Activated CD4-positive, alpha-beta memory T cell treated with anti-CD3 and anti-CD28 coated beads for 36 hours (primary cell): Measurements from ENCODE around the gene SLC49A3. TPM values are rescaled to one million over a fixed set of nuclear protein-coding genes. Genes with fewer than 3 reads are reported as not detected.
"Not testable (repeated sequence)": the region's sequence is repeated elsewhere in the genome, so short reads cannot be mapped to it uniquely, and the experiment has no call there.

Source experiments
- CTCF ChIA-PET: fragments of 350-600 bp; sonication (Branson Sonifier 250); formaldehyde crosslinking; loops from one replicate; lab custom pipeline; 2021; ENCODE audit warnings: antibody characterized with exemption, inconsistent platforms; lab: Charles Lee
- POLR2A ChIA-PET: fragments of 350-600 bp; sonication (Branson Sonifier 250); formaldehyde crosslinking; loops from one replicate; lab custom pipeline; 2021; ENCODE audit warnings: antibody characterized with exemption; lab: Charles Lee
- DNase-seq: peaks from one replicate; pipeline ENCODE4 v3.0.0-alpha.2; 2020
- H3K27ac Mint-ChIP-seq: one replicate; pipeline ENCODE4 v1.8.0; 2021; ENCODE audit warnings: mixed read lengths
- H3K27me3 Mint-ChIP-seq: one replicate; pipeline ENCODE4 v1.8.0; 2021; ENCODE audit warnings: mixed read lengths
- H3K36me3 Mint-ChIP-seq: one replicate; pipeline ENCODE4 v1.8.0; 2021; ENCODE audit warnings: mixed read lengths
- H3K4me1 Mint-ChIP-seq: one replicate; pipeline ENCODE4 v1.8.0; 2021; ENCODE audit warnings: low read depth, mixed read lengths
- H3K4me3 Mint-ChIP-seq: one replicate; pipeline ENCODE4 v1.8.0; 2021; ENCODE audit warnings: mild to moderate bottlenecking, mixed read lengths
- H3K9me3 Mint-ChIP-seq: one replicate; pipeline ENCODE4 v1.8.0; 2021; ENCODE audit warnings: mixed read lengths
- intact Hi-C: fragments of 100-400 bp; cut with micrococcal nuclease; formaldehyde crosslinking; loops from one replicate; pipeline ENCODE4 v1.15.1; 2023
- total RNA-seq, 2 experiments: library from RNA; stranded (reverse); gene quantifications; one replicate each; pipeline ENCODE4 v1.2.3, GENCODE V29; 2021

Gene SLC49A3
- total RNA-seq, 2 experiments from 2014 or later = 0.19 TPM; not detected in 1

DNA sequence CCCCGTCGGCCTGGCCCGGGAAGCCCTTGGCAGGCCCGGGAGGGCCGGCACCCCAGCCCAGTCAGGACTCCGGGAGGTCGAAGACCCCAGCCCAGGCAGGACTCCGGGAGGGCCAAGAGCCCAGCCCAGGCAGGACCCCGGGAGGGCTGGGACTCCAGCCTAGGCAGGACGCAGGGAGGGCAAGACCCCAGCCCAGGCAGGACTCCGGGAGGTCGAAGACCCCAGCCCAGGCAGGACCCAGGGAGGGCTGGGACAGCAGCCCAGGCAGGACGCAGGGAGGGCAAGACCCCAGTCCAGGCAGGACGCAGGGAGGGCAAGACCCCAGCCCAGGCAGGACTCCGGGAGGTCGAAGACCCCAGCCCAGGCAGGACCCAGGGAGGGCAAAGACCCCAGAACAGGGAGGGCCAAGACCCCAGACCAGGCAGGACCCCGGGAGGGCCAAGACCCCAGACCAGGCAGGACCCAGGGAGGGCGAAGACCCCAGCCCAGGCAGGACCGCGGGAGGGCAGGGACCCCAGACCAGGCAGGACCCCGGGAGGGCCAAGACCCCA lies 17.2 kb upstream of the SLC49A3 start:
- intact Hi-C loops, H3K36me3 Mint-ChIP-seq, H3K9me3 Mint-ChIP-seq, DNase-seq, H3K27ac Mint-ChIP-seq, H3K27me3 Mint-ChIP-seq, POLR2A ChIA-PET, CTCF ChIA-PET: not testable (repeated sequence)
- peak overlapping the region; percentile 29 for H3K4me3 Mint-ChIP-seq
- H3K4me1 Mint-ChIP-seq = peaks cover 22% of the 10 kb centered on the region

DNA sequence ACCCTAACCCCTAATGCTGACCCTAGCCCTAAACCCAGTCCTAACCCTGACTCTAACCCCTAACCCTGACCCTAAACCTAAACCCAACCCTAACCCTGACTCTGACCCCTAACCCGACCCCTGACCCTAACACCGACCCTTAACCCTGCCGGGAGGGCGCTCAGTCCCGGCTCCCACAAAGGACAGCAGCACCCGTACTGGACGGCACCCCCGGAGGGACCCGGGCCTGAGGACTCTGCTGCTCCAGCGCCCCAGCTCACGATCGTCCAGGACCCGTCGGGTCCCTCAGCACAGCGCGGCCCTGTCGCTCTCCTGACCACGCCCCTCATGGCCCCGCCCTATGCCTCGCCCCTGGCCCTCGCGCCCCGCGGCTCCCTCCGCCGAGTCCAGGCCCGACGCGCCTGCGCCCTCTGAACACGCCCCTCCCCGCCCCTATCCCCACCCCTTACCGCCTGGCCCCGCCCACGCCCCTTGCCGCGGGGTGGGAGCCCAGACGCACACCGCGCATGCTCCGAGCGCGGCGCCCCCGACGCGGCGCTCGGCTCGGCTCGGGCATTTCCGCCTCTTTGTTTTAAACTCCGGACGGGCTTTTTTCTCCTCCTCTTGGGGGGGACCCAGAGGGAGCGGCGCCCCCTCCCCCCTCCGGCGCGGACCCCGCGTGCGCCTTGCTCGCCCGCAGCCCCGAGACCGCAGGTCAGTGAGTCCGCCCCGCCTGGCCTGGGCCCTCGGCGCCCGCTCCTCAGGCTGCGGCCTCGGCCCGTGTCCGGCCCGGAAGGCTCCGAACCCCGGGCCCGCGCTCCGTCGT lies 16.5 kb upstream of the SLC49A3 start, which contains the start of gene PCGF3:
Gene PCGF3, plus strand, starts transcription at position 555 of the 805 bp plus-strand sequence. CDS start 27,849 bp downstream, outside the sequence.
- DNase-seq = peak; percentile 98
- Mint-ChIP-seq H3K4me1 (peaks cover 22% of the 10 kb centered on the region), H3K36me3 (no peaks in the 10 kb centered on the region), H3K4me3 (peak within 1 kb of the TSS; percentile 75), H3K27me3 (no peaks in the 10 kb centered on the region), H3K9me3 (no peaks in the 10 kb centered on the region), H3K27ac (peak within 1 kb of the TSS; percentile 23)
- POLR2A ChIA-PET = no interaction called here
- intact Hi-C loops = loop anchor here (1.0 kb wide), 3 partner anchors 31 to 306 kb away; partner anchors contain the start of genes ATP5ME, FGFRL1 and MYL5
- CTCF ChIA-PET = no interaction called here

DNA sequence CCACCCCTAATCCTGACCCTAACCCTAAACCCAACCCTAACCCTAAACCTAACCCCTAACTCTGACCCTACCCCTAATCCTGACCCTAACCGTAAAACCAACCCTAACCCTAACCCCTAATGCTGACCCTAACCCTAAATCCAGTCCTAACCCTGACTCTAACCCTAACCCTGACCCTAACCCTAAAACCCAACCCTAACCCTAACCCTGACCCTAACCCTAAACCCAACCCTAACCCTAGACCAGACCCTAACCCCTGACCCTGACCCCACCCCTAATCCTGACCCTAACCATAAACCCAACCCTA lies 16.0 kb upstream of the SLC49A3 start:
- no peak for DNase-seq
- no peaks in the 10 kb centered on the region for H3K27me3 Mint-ChIP-seq
- peaks cover 22% of the 10 kb centered on the region for H3K4me1 Mint-ChIP-seq
- H3K36me3 Mint-ChIP-seq = no peaks in the 10 kb centered on the region
- intact Hi-C loops = loop anchor here (1.0 kb wide), 3 partner anchors 31 to 306 kb away; partner anchors contain the start of genes ATP5ME, FGFRL1 and MYL5
- H3K4me3 Mint-ChIP-seq = peak overlapping the region; percentile 75
- H3K9me3 Mint-ChIP-seq = no peaks in the 10 kb centered on the region
- CTCF ChIA-PET = no interaction called here
- H3K27ac Mint-ChIP-seq = no peak overlapping the region
- POLR2A ChIA-PET = no interaction called here

DNA sequence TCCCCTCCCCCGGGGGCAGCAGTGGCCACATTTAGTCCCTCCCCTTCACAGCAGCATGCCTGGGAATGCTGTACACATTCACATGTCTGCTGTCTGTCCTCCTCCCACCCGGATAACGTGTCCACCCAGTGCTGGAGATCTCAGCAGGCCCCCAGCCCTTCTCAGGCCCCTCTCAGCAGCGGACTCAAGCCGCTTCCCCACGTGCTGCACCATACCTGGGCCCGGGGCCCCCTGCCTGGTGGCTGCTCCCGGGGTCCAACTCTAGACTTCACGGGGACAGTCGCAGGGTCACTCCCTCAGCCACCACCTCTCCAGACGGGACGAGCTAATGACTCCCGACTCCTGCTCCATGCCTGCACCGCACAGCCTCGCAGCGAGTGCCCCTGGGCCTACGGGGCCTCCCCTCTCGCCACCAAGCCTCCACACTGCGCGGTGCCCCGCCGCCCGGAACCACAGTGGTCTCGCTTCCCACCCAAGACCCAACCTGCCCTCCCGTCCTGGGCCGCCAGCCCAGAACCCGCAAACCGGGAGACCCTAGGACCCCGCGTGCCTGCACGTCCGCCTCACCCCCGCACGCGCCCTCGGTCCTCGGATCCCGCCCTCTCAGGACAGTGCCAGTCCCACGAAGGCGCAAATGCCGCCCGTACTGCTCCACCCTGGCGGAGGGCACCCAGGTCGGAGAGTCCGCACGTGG lies 15.4 kb upstream of the SLC49A3 start:
- no peak overlapping the region for H3K27ac Mint-ChIP-seq
- ChIA-PET POLR2A (no interaction called here), CTCF (no interaction called here)
- no peaks in the 10 kb centered on the region for H3K9me3 Mint-ChIP-seq
- DNase-seq = no peak
- peaks cover 20% of the 10 kb centered on the region for H3K4me1 Mint-ChIP-seq
- no peaks in the 10 kb centered on the region for H3K27me3 Mint-ChIP-seq
- H3K4me3 Mint-ChIP-seq = no peak overlapping the region
- intact Hi-C loops = no loop called here
- H3K36me3 Mint-ChIP-seq = no peaks in the 10 kb centered on the region

DNA sequence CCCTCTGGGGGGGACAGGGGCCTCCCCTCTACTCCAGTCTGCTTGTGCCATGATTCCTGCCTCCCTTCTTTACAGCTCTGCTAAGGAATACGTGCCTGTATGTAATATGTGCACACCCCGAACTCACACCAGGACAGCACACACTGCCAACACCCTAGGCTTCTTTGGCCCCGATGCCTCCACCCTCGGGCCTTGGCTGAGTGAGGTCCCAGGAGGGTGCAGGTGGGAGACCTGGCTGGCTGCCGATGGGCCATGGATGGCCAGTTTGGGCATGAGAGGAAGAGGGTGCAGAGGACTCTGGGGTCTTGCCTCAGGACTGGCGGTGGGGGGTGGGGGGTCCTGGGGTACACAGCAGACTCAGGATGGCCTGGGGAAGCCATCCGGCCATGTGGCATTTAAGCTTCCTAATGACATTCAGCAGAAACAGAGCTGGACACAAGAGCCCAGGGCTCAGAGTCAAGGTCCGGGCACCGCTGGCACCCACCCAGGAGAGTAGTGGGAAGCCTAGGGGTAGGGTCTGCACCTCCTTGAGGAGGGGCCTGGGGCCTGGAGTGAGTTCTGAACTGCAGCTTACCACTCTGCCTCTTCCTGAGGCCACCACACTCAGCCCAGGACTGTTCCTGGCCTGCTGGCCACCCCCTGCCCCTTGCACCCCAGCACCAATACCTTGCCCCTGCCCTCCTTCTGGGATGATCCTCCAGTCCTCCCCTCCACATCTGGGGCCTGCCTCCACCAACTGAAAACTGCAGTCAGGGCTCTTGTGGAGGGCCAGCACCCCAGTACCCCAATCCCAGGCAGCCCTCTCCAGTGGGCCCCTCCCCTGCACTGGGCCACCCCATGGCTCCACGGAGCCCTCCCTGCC lies 14.6 kb upstream of the SLC49A3 start:
- no peaks in the 10 kb centered on the region for H3K9me3 Mint-ChIP-seq
- no peaks in the 10 kb centered on the region for H3K36me3 Mint-ChIP-seq
- no peak for DNase-seq
- no peak overlapping the region for H3K4me3 Mint-ChIP-seq
- peaks cover 17% of the 10 kb centered on the region for H3K4me1 Mint-ChIP-seq
- ChIA-PET CTCF (no interaction called here), POLR2A (no interaction called here)
- intact Hi-C loops = no loop called here
- no peaks in the 10 kb centered on the region for H3K27me3 Mint-ChIP-seq
- no peak overlapping the region for H3K27ac Mint-ChIP-seq

DNA sequence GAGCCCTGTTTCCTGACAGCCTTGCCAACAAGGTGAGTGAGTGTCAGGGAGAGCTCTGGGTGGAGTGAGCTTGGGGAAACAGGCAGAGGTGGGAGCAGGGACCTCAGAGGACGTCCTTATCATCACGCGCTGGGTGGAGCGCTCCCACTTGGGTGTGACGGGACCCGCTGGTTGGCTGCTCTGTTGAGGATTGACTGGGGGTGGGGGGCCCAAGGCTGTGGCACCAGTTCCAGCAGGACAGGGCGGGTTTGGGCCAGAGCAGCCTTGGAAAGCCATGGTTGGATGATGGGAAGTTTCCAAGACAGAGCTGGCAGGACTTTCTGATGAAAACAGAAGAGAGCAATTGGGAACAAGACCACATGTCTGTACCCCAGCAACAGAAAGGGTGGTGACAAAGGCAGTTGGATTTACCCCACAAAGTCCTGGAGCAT lies 13.7 kb upstream of the SLC49A3 start:
- H3K27ac Mint-ChIP-seq = no peak overlapping the region
- no peak for DNase-seq
- H3K4me1 Mint-ChIP-seq = peaks cover 16% of the 10 kb centered on the region
- no peak overlapping the region for H3K4me3 Mint-ChIP-seq
- no peaks in the 10 kb centered on the region for H3K36me3 Mint-ChIP-seq
- POLR2A ChIA-PET = no interaction called here
- CTCF ChIA-PET = no interaction called here
- H3K9me3 Mint-ChIP-seq = no peaks in the 10 kb centered on the region
- no peaks in the 10 kb centered on the region for H3K27me3 Mint-ChIP-seq
- intact Hi-C loops = no loop called here

DNA sequence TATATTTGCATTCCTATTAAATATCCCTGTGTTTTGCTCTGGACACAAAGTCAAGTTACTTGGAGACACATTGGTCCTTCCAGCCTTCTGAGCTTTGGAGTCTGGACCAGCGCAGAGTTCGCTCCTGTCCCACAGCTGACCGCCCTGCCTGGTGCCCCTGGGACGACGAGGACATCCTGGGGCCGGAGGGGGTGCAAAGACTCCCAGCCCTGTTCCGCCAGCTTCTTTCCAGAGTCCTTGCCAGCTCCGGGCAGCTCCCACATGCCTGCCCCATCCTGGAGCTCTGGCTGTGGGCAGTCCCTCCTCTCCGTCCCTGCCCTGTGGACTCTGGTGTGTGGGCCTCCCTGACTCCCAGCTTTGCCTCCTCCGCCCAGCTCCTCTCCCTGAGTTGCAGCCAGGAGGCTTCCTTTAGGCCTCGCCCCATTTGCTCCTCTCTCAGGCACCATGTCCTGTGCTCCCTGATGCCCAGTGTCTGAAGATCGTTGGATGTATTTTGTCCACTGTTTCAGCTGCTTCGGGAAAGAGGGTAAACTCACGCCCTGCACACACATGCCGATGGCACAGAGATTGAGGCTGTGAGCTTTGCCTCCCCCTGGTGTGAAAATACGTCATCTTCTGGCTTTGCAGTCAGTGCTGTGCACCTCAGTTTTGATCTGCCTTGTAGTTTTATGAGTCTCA lies 11.8 kb upstream of the SLC49A3 start:
- no peak overlapping the region for H3K27ac Mint-ChIP-seq
- CTCF ChIA-PET = interaction anchor here (0.9 to 1.9 kb wide), 2 partner anchors 16 to 17 kb away, joined by 3 to 7 read pairs; no protein-coding TSS in a partner anchor
- H3K9me3 Mint-ChIP-seq = no peaks in the 10 kb centered on the region
- DNase-seq = no peak
- intact Hi-C loops = no loop called here
- no peaks in the 10 kb centered on the region for H3K27me3 Mint-ChIP-seq
- POLR2A ChIA-PET = interaction anchor here (1.2 kb wide), 1 partner anchor 10 kb away, joined by 3 read pairs; no protein-coding TSS in a partner anchor
- H3K36me3 Mint-ChIP-seq = no peaks in the 10 kb centered on the region
- H3K4me3 Mint-ChIP-seq = no peak overlapping the region
- H3K4me1 Mint-ChIP-seq = peaks cover 16% of the 10 kb centered on the region

DNA sequence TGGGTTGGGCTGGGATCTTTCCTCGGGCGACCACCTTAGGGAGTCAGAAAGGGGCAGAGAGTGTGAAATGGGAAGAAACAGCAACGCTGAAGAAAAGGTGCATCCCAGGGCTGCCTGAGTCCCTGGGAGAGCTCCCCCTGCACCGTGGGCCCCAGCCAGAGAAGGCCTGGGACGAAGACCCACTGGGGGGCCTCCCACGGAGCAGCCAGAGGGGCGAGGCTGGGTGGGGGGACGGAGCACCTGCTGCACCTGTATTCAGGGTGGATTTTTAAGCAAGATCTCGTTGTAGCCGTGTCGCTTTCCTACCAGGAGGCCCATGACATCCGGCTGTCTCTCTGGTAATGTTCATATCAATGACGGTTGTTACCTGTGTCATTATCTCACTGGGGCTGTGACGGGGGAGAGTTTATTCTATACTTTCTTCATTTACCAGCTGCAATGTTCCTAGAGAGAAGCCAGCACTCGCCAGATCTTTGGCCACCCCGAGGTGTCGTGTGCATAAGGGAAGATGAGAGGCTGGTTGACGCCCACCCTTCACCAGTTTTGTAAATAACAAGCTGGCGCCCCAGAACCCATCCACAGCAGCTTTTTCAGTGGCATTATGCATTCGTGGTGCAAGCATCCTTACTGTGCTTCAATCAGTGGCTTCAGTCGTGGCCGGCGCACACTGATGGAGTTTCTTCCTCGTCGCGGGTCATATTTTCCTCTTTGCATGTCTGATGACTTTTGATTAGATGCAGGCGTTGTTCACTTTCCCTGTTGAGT lies 11.0 kb upstream of the SLC49A3 start:
- Mint-ChIP-seq H3K4me1 (peaks cover 14% of the 10 kb centered on the region), H3K36me3 (no peaks in the 10 kb centered on the region), H3K27ac (peak overlapping the region; percentile 68), H3K27me3 (no peaks in the 10 kb centered on the region), H3K9me3 (no peaks in the 10 kb centered on the region), H3K4me3 (no peak overlapping the region)
- intact Hi-C loops = no loop called here
- DNase-seq = no peak
- CTCF ChIA-PET = interaction anchor here (1.9 kb wide), 1 partner anchor 16 kb away, joined by 7 read pairs; no protein-coding TSS in a partner anchor
- POLR2A ChIA-PET = interaction anchor here (0.6 to 1.2 kb wide), 2 partner anchors 11 to 583 kb away, joined by 3 read pairs; no protein-coding TSS in a partner anchor

DNA sequence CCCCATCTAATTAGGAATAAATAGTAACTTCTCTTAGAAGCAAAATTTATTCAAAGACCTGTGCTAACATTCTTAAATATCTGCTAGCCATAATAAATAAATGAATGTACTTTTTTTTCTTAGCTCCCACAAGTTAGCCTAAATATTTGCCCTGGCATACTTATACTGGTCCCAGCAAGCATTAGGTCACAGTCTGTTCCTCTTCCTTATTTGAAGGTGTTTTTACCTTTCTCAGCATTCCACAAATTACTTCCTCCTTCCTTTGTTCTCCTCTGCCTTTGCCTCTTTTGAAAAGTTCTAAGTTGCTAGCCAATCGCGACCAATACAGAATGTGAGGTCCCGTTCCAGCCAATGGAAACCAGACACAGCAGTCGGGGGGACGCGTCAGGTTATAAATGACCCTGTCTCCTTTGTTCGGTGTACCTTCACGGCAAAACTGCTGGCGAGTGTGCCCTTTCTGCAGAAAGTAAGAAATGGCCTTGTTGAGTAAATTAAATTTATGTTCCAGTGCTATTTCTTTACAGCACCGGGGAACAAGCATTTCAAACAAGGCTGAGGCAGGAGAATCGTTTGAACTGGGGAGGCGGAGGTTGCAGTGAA lies 5.5 kb upstream of the SLC49A3 start:
- POLR2A ChIA-PET, intact Hi-C loops, CTCF ChIA-PET, H3K4me1 Mint-ChIP-seq, H3K27ac Mint-ChIP-seq, DNase-seq, H3K36me3 Mint-ChIP-seq, H3K27me3 Mint-ChIP-seq, H3K4me3 Mint-ChIP-seq, H3K9me3 Mint-ChIP-seq: not testable (repeated sequence)

DNA sequence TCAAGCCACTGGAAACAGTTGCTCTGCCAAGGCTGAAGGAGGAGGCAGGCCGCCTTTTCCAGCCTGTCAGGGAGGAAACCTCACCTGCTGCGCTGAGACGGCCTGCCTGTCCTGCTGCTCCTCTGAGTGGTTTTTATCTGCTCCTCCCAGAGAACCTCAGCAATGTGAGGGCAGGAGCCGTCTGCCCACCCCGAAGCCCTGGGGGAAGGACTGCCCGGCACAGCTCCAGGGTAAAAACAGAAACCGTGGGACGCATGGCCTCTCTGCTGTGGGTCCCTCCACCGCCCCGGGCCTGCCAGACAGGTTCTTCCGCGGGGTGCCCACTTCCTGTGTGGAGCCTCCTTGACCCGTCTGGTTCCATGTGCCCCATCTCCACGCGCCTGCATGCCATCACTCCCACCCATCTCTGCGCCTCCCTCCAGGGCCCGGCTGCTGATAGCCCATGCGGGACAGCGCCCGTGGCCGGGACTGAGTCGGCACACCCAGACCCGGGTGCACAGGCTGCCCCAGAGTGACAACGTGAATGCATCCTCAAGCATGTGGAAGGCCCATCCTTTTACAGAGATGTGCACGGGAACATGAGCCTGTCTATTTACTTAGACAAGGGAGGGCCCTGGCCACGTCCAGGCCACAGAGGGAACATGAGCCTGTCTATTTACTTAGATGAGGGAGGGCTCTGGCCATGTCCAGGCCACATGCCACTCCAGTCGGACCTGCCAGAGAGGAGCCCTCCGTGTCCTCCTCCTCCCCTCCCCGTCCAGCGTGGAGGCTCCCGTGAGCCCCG lies 4.0 kb upstream of the SLC49A3 start:
- H3K27ac Mint-ChIP-seq = no peak overlapping the region
- no peaks in the 10 kb centered on the region for H3K36me3 Mint-ChIP-seq
- no peak overlapping the region for H3K4me3 Mint-ChIP-seq

More for the DNA sequence above, 4.0 kb upstream of the SLC49A3 start:
- no peaks in the 10 kb centered on the region for H3K9me3 Mint-ChIP-seq
- DNase-seq = no peak
- intact Hi-C loops = no loop called here
- peaks cover 6% of the 10 kb centered on the region for H3K27me3 Mint-ChIP-seq
- peaks cover under 1% of the 10 kb centered on the region for H3K4me1 Mint-ChIP-seq
- ChIA-PET POLR2A (no interaction called here), CTCF (interaction anchor here (1.8 kb wide), 1 partner anchor 49 kb away, joined by 6 read pairs; no protein-coding TSS in a partner anchor)
